AG04450 (cell line): ENCODE data around the gene OVAAL. TPM values are rescaled to one million over a fixed set of nuclear protein-coding genes. Genes with fewer than 3 reads are reported as not detected.

Source experiments
- CTCF ChIA-PET: fragments of 300-600, 350-600 bp; formaldehyde crosslinking; extraction: SDS; loops from one replicate; lab custom pipeline; 2022; ENCODE audit warnings: antibody characterized with exemption, inconsistent platforms; lab: Charles Lee
- POLR2A ChIA-PET: fragments of 350-600 bp; formaldehyde crosslinking; extraction: SDS; loops from one replicate; lab custom pipeline; 2021; ENCODE audit warnings: antibody characterized with exemption, inconsistent platforms; lab: Yijun Ruan, JAX
- DNase-seq: peaks from one replicate; pipeline ENCODE4 v3.0.0-alpha.2; 2011; ENCODE audit warnings: low read depth, low spot score
- H3K27ac ChIP-seq: one replicate; pipeline ENCODE4 v1.5.1; 2012; ENCODE audit warnings: low read depth, low read length, control low read depth
- H3K27me3 ChIP-seq: one replicate; pipeline ENCODE4 v1.6.0; 2012; ENCODE audit warnings: low read length; ENCODE audit not compliant: control insufficient read depth, insufficient read depth
- H3K4me3 ChIP-seq: 2 replicates; pipeline ENCODE4 v1.5.1; 2011; ENCODE audit warnings: mild to moderate bottlenecking, low read depth, low read length, control low read depth
- H3K9me3 ChIP-seq: 2 replicates; pipeline ENCODE4 v1.5.1; 2012; ENCODE audit warnings: low read length; ENCODE audit not compliant: control insufficient read depth, insufficient read depth
- CTCF ChIP-seq: IDR thresholded peaks from 2 replicates; pipeline ENCODE4 v1.5.1; 2011; ENCODE audit warnings: low read depth, low read length, control low read depth, inconsistent platforms
- polyA plus RNA-seq: library from polyadenylated mRNA; depleted of rRNA; stranded (reverse); fragments of >200 nt; gene quantifications from 2 replicates; pipeline ENCODE4 v1.2.3, GENCODE V29; 2011

The OVAAL gene
- polyA plus RNA-seq, 1 experiment = not detected

GRCh38 chr1:180571832-180572636 is 13.3 kb downstream of the OVAAL start:
- Histone ChIP-seq H3K27me3 (no peaks in the 10 kb centered on the region), H3K4me3 (no peak overlapping the region), H3K9me3 (no peaks in the 10 kb centered on the region), H3K27ac (no peak overlapping the region)
- CTCF ChIA-PET = no interaction called here
- POLR2A ChIA-PET = no interaction called here
- TF ChIP-seq CTCF = no peak
- DNase-seq = no peak

GRCh38 chr1:180572760-180573159 is 14.0 kb downstream of the OVAAL start:
- H3K9me3 ChIP-seq = no peaks in the 10 kb centered on the region
- CTCF ChIA-PET = interaction anchor here (0.6 kb wide), 1 partner anchor 57 kb away, joined by 10 read pairs; no protein-coding TSS in a partner anchor
- H3K27ac ChIP-seq = no peak overlapping the region
- H3K27me3 ChIP-seq = no peaks in the 10 kb centered on the region
- H3K4me3 ChIP-seq = no peak overlapping the region
- POLR2A ChIA-PET = no interaction called here
- TF ChIP-seq CTCF = no peak
- no peak for DNase-seq

GRCh38 chr1:180574031-180574713 is 15.4 kb downstream of the OVAAL start:
- Histone ChIP-seq H3K9me3 (no peaks in the 10 kb centered on the region; the same call in 1 of the 2 replicates), H3K4me3 (no peak overlapping the region), H3K27me3 (no peaks in the 10 kb centered on the region), H3K27ac (no peak overlapping the region)
- no peak for DNase-seq
- CTCF ChIA-PET = interaction anchor here (1.0 kb wide), 1 partner anchor 289 kb away, joined by 3 read pairs; no protein-coding TSS in a partner anchor
- no peak for TF ChIP-seq CTCF
- POLR2A ChIA-PET = no interaction called here

- POLR2A ChIA-PET = no interaction called here
- no peaks in the 10 kb centered on the region for H3K27me3 ChIP-seq
- H3K4me3 ChIP-seq = no peak overlapping the region
- CTCF ChIA-PET = interaction anchor here (1.1 kb wide), 1 partner anchor 9 kb away, joined by 3 read pairs; no protein-coding TSS in a partner anchor
- no peaks in the 10 kb centered on the region; the same call in 1 of the 2 replicates for H3K9me3 ChIP-seq
- DNase-seq = no peak
- TF ChIP-seq CTCF = no peak
- no peak overlapping the region for H3K27ac ChIP-seq
Measured at GRCh38 chr1:180577361-180577760, 18.6 kb downstream of the OVAAL start.
